Neutrophil (primary cell): ENCODE results near the gene CAMK2G.

ENCODE experiments used
- H3K27ac ChIP-seq: fragments of 200-600 bp; sonication (generic); 2 replicates; pipeline ENCODE4 v1.5.1; 2016; ENCODE audit warnings: mild to moderate bottlenecking, moderate library complexity
- H3K27me3 ChIP-seq: fragments of 200-600 bp; sonication (generic); 2 replicates; pipeline ENCODE4 v1.6.0; 2016; ENCODE audit warnings: mild to moderate bottlenecking
- H3K36me3 ChIP-seq: fragments of 200-600 bp; sonication (generic); 2 replicates; pipeline ENCODE4 v1.5.1; 2017
- H3K4me1 ChIP-seq, 2 experiments: fragments of 200-600 bp in 1 of 2; sonication (generic) in 1 of 2; 1 replicate in 1 of 2; 2 replicates in 1 of 2; pipeline versions ENCODE4 v1.5.1 to v1.6.1; 2013 to 2016; ENCODE audit warnings: low read depth in 1 of 2, low read length in 1 of 2, mild to moderate bottlenecking in 1 of 2, moderate library complexity in 1 of 2; ENCODE audit not compliant: control insufficient read depth in 1 of 2, insufficient read depth in 1 of 2
- H3K4me3 ChIP-seq, 2 experiments: fragments of 200-600 bp in 1 of 2; sonication (generic) in 1 of 2; 1 replicate in 1 of 2; 2 replicates in 1 of 2; pipeline ENCODE4 v1.5.1; 2013 to 2016; ENCODE audit warnings: low read depth in 1 of 2, low read length in 1 of 2, mild to moderate bottlenecking in 1 of 2, moderate library complexity in 1 of 2
- H3K9me3 ChIP-seq: fragments of 200-600 bp; sonication (generic); 2 replicates; pipeline ENCODE4 v1.5.1; 2016
- CTCF ChIP-seq: fragments of 200-600 bp; sonication (generic); IDR thresholded peaks from 2 replicates; pipeline ENCODE4 v1.5.1; 2016; ENCODE audit warnings: antibody characterized with exemption

CAMK2G gene

GRCh38 chr10:73786512-73786885, 87.9 kb downstream of the CAMK2G start:
- H3K4me3 ChIP-seq: peak overlapping the region; percentile 90 to 97
- H3K27ac ChIP-seq: peak overlapping the region; percentile 98
- H3K9me3 ChIP-seq: no peaks in the 10 kb centered on the region
- peaks cover 33% of the 10 kb centered on the region for H3K36me3 ChIP-seq
- TF ChIP-seq CTCF: no peak
- peaks cover 34 to 35% of the 10 kb centered on the region in 2 experiments for H3K4me1 ChIP-seq
- no peaks in the 10 kb centered on the region for H3K27me3 ChIP-seq

- Histone ChIP-seq H3K9me3 (no peaks in the 10 kb centered on the region), H3K36me3 (peaks cover 27% of the 10 kb centered on the region), H3K4me3 (peak overlapping the region; percentile 90 to 97), H3K27ac (peak overlapping the region; percentile 98), H3K27me3 (no peaks in the 10 kb centered on the region), H3K4me1 (peaks cover 40 to 41% of the 10 kb centered on the region in 2 experiments)
- TF ChIP-seq CTCF: no peak
These were observed 88.4 kb downstream of the CAMK2G start for GRCh38 chr10:73785721-73786511.

- Histone ChIP-seq H3K9me3 (no peaks in the 10 kb centered on the region), H3K27me3 (no peaks in the 10 kb centered on the region), H3K4me3 (peak within 1 kb of the TSS; percentile 90 to 97), H3K27ac (peak within 1 kb of the TSS; percentile 98), H3K36me3 (peaks cover 21% of the 10 kb centered on the region), H3K4me1 (peaks cover 42 to 46% of the 10 kb centered on the region in 2 experiments)
- TF ChIP-seq CTCF: peak; percentile 60
These were observed 89.1 kb downstream of the CAMK2G start, which contains the start of gene ZSWIM8 for GRCh38 chr10:73785211-73785720. Gene ZSWIM8 (plus strand): TSS chr10:73785606. CDS start chr10:73785879, 273 bp downstream.

- Histone ChIP-seq H3K27ac (peak overlapping the region; percentile 80), H3K9me3 (no peaks in the 10 kb centered on the region), H3K27me3 (no peaks in the 10 kb centered on the region), H3K4me3 (peak overlapping the region; percentile 79 to 82), H3K4me1 (peaks cover 42 to 46% of the 10 kb centered on the region in 2 experiments), H3K36me3 (no peaks in the 10 kb centered on the region)
- TF ChIP-seq CTCF: no peak
These were observed 91.6 kb downstream of the CAMK2G start for GRCh38 chr10:73782749-73783085.

- peak; percentile 39 for TF ChIP-seq CTCF
- H3K27me3 ChIP-seq: no peaks in the 10 kb centered on the region
- peaks cover 38 to 42% of the 10 kb centered on the region in 2 experiments for H3K4me1 ChIP-seq
- peak within 1 kb of the TSS; percentile 80 for H3K27ac ChIP-seq
- peak within 1 kb of the TSS; percentile 79 to 82 for H3K4me3 ChIP-seq
- no peaks in the 10 kb centered on the region for H3K36me3 ChIP-seq
- H3K9me3 ChIP-seq: no peaks in the 10 kb centered on the region
These were observed 92.2 kb downstream of the CAMK2G start, which contains the start of gene CHCHD1 for GRCh38 chr10:73781879-73782748. Gene CHCHD1 (plus strand): TSS chr10:73782048. CDS start chr10:73782076, 28 bp downstream.
